K562 treated with DMSO at 1 percent for 24 hours (cell line): ENCODE results near the gene HSPA5. TPM values are rescaled to one million over a fixed set of nuclear protein-coding genes. Genes with fewer than 3 reads are reported as not detected.

Experiments used
- total RNA-seq: library from RNA; unstranded; fragments of 300-600 nt; gene quantifications from 2 replicates; pipeline ENCODE4 v1.2.3, GENCODE V29; 2022; ENCODE audit warnings: low read depth; ENCODE audit not compliant: insufficient read depth

HSPA5 gene
- 247 and 251 TPM in 2 replicates for total RNA-seq

GRCh38 chr9:125241000-125241862 lies at the start of gene HSPA5:
TSS of gene HSPA5 (minus strand) at chr9:125241343. CDS start at chr9:125241126, 217 bp downstream.

GRCh38 chr9:125261501-125262293 lies 20.6 kb upstream of the HSPA5 start, which contains the start of gene GAPVD1:
TSS of gene GAPVD1 (plus strand) at chr9:125261826. CDS start at chr9:125298922, 37,096 bp downstream.

GRCh38 chr9:125200216-125201047 lies 40.7 kb downstream of the HSPA5 start, which contains the start of gene RABEPK:
TSS of gene RABEPK (plus strand) at chr9:125200542. CDS start at chr9:125203014, 2,472 bp downstream.

GRCh38 chr9:125189361-125190289 lies 51.5 kb downstream of the HSPA5 start, which contains the start of gene PPP6C:
TSS of gene PPP6C (minus strand) at chr9:125189803. CDS start at chr9:125189718, 85 bp downstream.

Other genes starting within 250 kb of the HSPA5 start
- gene SCAI, start 97.8 kb downstream of the HSPA5 start, total RNA-seq: 2.0 and 3.3 TPM in 2 replicates
- 17.0 and 18.3 TPM in 2 replicates for gene PPP6C, start 51.5 kb downstream of the HSPA5 start, total RNA-seq
- 21.7 and 23.9 TPM in 2 replicates for gene RABEPK, start 40.8 kb downstream of the HSPA5 start, total RNA-seq
- 29.3 and 42.9 TPM in 2 replicates for gene GAPVD1, start 20.5 kb upstream of the HSPA5 start, total RNA-seq